H1 (cell line): ENCODE results near the gene COPS9. TPM values are rescaled to one million over a fixed set of nuclear protein-coding genes. Genes with fewer than 3 reads are reported as not detected.

Experiments
- CHD1 ChIP-seq: IDR thresholded peaks from 2 replicates; pipeline ENCODE4 v1.6.1; 2012; ENCODE audit warnings: low read depth, low read length, improper control_type of control experiment
- EZH2 ChIP-seq: fragments of 200-600 bp; sonication (generic); IDR thresholded peaks from 2 replicates; pipeline ENCODE4 v1.7.1; 2012; ENCODE audit warnings: low read depth, mild to moderate bottlenecking, moderate library complexity, low read length, inconsistent platforms; ENCODE audit not compliant: severe bottlenecking
- HDAC2 ChIP-seq, 2 experiments: fragments of 300-600 bp in 1 of 2; sonication (generic) in 1 of 2; IDR thresholded peaks; 2 replicates each; pipeline ENCODE4 v1.6.1; 2011 to 2012; ENCODE audit warnings: low read depth in 2 of 2, low read length in 2 of 2, mild to moderate bottlenecking in 2 of 2, moderate library complexity in 2 of 2, borderline replicate concordance in 1 of 2, inconsistent platforms in 1 of 2
- RBBP5 ChIP-seq: IDR thresholded peaks from 2 replicates; pipeline ENCODE4 v1.7.1; 2012; ENCODE audit warnings: low read depth, mild to moderate bottlenecking, inconsistent platforms, low read length, moderate library complexity, borderline replicate concordance
- SP1 ChIP-seq: IDR thresholded peaks from 2 replicates; pipeline ENCODE4 v1.6.1; 2011; ENCODE audit warnings: low read depth, low read length
- SP4 ChIP-seq: IDR thresholded peaks from 2 replicates; pipeline ENCODE4 v1.6.1; 2012; ENCODE audit warnings: low read length, inconsistent platforms
- YY1 ChIP-seq: IDR thresholded peaks from 2 replicates; pipeline ENCODE4 v1.6.1; 2011; ENCODE audit warnings: low read depth, mild to moderate bottlenecking, low read length
- polyA plus RNA-seq, 7 experiments: library from polyadenylated mRNA; depleted of rRNA in 3 of 7; stranded (reverse) in 5 of 7; unstranded in 2 of 7; fragments of >200 nt in 5 of 7; fragments of 200-250 nt in 2 of 7; gene quantifications; 1 replicate in 5 of 7; 2 replicates in 1 of 7; 4 replicates in 1 of 7; pipeline versions ENCODE4 v1.2.1 to v1.2.3, GENCODE V29; 2011 to 2013; ENCODE audit warnings: missing spikeins in 2 of 7, mixed read lengths in 2 of 7
- total RNA-seq: library from RNA; stranded (reverse); fragmentation: NEBNext Ultra II Directional; extraction: Animal tissue kit (Norgen Biotek cat#: 25700); gene quantifications from 2 replicates; pipeline ENCODE4 v1.2.1, GENCODE V29; 2021
- TF ChIP-seq, protein P1 (sequence below): fragments of 300-600 bp; sonication (generic); IDR thresholded peaks from 2 replicates; pipeline ENCODE4 v1.7.1; 2012; ENCODE audit warnings: low read length, moderate library complexity, mild to moderate bottlenecking, inconsistent platforms; ENCODE audit not compliant: insufficient replicate concordance

The COPS9 gene
- total and polyA plus RNA-seq, 2 of the 8 experiments (the other 6 are each of a cell fraction or from before 2014, with no cell fraction given), result 154 to 234 TPM

DNA sequence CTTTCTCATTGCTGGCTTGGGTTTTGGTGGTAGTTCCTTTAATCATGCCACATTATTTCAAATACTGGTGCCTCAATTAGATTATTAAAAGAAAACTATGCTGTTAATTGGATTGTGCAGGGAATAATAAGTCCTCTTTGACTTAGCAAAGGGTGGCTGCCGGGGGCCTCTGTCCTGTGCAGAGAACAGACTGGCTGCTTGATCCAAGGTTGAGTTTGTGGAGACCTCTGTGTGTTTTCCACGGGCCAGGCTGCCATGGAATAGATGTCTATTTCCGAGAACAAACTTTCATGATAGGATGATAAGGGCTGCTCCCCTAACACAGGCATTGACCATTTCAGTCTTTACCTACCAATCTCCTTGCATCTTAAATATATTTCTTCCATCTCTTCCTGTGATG is 34.8 kb upstream of the COPS9 start (continued):
- TF ChIP-seq SP1, result no peak
- TF ChIP-seq SP4, result no peak
- no peak for TF ChIP-seq CHD1
- no peak for TF ChIP-seq EZH2
- TF ChIP-seq HDAC2 (IDR thresholded peaks at IDR 0.05; ENCODE audit: borderline replicate concordance in 1 of 2, low read depth in 2 of 2, low read length in 2 of 2), result no peak
- TF ChIP-seq YY1, result no peak
- TF ChIP-seq, protein P1, sequence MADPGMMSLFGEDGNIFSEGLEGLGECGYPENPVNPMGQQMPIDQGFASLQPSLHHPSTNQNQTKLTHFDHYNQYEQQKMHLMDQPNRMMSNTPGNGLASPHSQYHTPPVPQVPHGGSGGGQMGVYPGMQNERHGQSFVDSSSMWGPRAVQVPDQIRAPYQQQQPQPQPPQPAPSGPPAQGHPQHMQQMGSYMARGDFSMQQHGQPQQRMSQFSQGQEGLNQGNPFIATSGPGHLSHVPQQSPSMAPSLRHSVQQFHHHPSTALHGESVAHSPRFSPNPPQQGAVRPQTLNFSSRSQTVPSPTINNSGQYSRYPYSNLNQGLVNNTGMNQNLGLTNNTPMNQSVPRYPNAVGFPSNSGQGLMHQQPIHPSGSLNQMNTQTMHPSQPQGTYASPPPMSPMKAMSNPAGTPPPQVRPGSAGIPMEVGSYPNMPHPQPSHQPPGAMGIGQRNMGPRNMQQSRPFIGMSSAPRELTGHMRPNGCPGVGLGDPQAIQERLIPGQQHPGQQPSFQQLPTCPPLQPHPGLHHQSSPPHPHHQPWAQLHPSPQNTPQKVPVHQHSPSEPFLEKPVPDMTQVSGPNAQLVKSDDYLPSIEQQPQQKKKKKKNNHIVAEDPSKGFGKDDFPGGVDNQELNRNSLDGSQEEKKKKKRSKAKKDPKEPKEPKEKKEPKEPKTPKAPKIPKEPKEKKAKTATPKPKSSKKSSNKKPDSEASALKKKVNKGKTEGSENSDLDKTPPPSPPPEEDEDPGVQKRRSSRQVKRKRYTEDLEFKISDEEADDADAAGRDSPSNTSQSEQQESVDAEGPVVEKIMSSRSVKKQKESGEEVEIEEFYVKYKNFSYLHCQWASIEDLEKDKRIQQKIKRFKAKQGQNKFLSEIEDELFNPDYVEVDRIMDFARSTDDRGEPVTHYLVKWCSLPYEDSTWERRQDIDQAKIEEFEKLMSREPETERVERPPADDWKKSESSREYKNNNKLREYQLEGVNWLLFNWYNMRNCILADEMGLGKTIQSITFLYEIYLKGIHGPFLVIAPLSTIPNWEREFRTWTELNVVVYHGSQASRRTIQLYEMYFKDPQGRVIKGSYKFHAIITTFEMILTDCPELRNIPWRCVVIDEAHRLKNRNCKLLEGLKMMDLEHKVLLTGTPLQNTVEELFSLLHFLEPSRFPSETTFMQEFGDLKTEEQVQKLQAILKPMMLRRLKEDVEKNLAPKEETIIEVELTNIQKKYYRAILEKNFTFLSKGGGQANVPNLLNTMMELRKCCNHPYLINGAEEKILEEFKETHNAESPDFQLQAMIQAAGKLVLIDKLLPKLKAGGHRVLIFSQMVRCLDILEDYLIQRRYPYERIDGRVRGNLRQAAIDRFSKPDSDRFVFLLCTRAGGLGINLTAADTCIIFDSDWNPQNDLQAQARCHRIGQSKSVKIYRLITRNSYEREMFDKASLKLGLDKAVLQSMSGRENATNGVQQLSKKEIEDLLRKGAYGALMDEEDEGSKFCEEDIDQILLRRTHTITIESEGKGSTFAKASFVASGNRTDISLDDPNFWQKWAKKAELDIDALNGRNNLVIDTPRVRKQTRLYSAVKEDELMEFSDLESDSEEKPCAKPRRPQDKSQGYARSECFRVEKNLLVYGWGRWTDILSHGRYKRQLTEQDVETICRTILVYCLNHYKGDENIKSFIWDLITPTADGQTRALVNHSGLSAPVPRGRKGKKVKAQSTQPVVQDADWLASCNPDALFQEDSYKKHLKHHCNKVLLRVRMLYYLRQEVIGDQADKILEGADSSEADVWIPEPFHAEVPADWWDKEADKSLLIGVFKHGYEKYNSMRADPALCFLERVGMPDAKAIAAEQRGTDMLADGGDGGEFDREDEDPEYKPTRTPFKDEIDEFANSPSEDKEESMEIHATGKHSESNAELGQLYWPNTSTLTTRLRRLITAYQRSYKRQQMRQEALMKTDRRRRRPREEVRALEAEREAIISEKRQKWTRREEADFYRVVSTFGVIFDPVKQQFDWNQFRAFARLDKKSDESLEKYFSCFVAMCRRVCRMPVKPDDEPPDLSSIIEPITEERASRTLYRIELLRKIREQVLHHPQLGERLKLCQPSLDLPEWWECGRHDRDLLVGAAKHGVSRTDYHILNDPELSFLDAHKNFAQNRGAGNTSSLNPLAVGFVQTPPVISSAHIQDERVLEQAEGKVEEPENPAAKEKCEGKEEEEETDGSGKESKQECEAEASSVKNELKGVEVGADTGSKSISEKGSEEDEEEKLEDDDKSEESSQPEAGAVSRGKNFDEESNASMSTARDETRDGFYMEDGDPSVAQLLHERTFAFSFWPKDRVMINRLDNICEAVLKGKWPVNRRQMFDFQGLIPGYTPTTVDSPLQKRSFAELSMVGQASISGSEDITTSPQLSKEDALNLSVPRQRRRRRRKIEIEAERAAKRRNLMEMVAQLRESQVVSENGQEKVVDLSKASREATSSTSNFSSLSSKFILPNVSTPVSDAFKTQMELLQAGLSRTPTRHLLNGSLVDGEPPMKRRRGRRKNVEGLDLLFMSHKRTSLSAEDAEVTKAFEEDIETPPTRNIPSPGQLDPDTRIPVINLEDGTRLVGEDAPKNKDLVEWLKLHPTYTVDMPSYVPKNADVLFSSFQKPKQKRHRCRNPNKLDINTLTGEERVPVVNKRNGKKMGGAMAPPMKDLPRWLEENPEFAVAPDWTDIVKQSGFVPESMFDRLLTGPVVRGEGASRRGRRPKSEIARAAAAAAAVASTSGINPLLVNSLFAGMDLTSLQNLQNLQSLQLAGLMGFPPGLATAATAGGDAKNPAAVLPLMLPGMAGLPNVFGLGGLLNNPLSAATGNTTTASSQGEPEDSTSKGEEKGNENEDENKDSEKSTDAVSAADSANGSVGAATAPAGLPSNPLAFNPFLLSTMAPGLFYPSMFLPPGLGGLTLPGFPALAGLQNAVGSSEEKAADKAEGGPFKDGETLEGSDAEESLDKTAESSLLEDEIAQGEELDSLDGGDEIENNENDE, result no peak
- TF ChIP-seq RBBP5, result no peak
